ENCODE measurements around the gene LEFTY1. TPM values are rescaled to one million over a fixed set of nuclear protein-coding genes. Genes with fewer than 3 reads are reported as not detected.

The LEFTY1 gene
- total RNA-seq, 2 experiments from 2014 or later: 0.09 to 1.0 TPM

DNA sequence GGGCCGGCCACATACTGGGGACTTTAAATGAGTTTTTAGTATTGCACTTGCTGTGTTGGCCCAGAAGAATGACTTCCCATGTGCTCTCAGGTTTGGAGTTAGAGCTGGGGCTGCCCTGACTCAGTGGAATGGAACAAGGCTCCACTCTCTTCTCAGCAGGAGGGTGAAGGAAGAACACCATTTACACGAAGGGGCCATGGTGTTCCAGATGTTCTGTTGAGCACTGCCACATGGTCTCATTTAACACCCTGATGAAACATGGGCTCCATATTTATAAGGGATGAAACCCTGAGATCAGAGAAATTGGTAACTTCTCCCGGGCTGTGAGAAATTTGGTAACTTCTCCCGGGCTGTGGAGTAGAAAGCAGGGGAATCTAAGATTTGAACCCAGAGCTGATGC is 29.3 kb upstream of the LEFTY1 start:
- Histone ChIP-seq H3K79me2 (ENCODE audit: insufficient read depth, low read depth, low read length) (peaks cover 25% of the 10 kb centered on the region), H3K27ac (ENCODE audit: low read depth, low read length, poor library complexity, severe bottlenecking) (no peak overlapping the region), H4K20me1 (ENCODE audit: insufficient read depth, low read length) (0 out of 2 replicates have a peak, but pooled peaks cover 5% of the 10 kb centered on the region), H3K36me3 (ENCODE audit: insufficient read depth, low read length) (peaks cover 65% of the 10 kb centered on the region), H3K4me2 (ENCODE audit: low read length) (no peak overlapping the region), H3K9me3 (ENCODE audit: low read length) (no peaks in the 10 kb centered on the region), H2AFZ (ENCODE audit: low read length) (no peak overlapping the region), H3K4me1 (ENCODE audit: insufficient read depth, low read length, poor library complexity, severe bottlenecking) (peaks cover 34% of the 10 kb centered on the region), H3K9me2 (ENCODE audit: insufficient read depth, low read length) (no peaks in the 10 kb centered on the region), H3K4me3 (ENCODE audit: low read depth, low read length, poor library complexity, severe bottlenecking) (no peak overlapping the region)
- ChIA-PET CTCF (ENCODE audit: unreplicated experiment) (no interaction called here), POLR2A (interaction anchor here (0.6 to 0.9 kb wide), 2 partner anchors 35 to 57 kb away, joined by 4 read pairs; no protein-coding TSS in a partner anchor)
- no TSS peak for BruUV-seq (replicated peaks)
- DNase-seq (ENCODE audit: low spot score): no peak
- intact Hi-C loops (cut with micrococcal nuclease; ENCODE audit: unreplicated experiment): no loop called here
- TF ChIP-seq EZH2phosphoT487 (IDR thresholded peaks at IDR 0.05; ENCODE audit: borderline replicate concordance, low read depth, low read length): no peak
- TF ChIP-seq, protein P1, sequence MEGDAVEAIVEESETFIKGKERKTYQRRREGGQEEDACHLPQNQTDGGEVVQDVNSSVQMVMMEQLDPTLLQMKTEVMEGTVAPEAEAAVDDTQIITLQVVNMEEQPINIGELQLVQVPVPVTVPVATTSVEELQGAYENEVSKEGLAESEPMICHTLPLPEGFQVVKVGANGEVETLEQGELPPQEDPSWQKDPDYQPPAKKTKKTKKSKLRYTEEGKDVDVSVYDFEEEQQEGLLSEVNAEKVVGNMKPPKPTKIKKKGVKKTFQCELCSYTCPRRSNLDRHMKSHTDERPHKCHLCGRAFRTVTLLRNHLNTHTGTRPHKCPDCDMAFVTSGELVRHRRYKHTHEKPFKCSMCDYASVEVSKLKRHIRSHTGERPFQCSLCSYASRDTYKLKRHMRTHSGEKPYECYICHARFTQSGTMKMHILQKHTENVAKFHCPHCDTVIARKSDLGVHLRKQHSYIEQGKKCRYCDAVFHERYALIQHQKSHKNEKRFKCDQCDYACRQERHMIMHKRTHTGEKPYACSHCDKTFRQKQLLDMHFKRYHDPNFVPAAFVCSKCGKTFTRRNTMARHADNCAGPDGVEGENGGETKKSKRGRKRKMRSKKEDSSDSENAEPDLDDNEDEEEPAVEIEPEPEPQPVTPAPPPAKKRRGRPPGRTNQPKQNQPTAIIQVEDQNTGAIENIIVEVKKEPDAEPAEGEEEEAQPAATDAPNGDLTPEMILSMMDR (conservative IDR thresholded peaks at IDR 0.05; ENCODE audit: low read length): no peak

- H3K4me3 ChIP-seq (ENCODE audit: low read depth, low read length, poor library complexity, severe bottlenecking): no peak overlapping the region
- 0 out of 2 replicates have a peak, but pooled peaks cover 5% of the 10 kb centered on the region for H4K20me1 ChIP-seq (ENCODE audit: insufficient read depth, low read length)
- ChIA-PET CTCF (ENCODE audit: unreplicated experiment) (no interaction called here), POLR2A (interaction anchor here (0.7 kb wide), 1 partner anchor 64 kb away, joined by 3 read pairs; no protein-coding TSS in a partner anchor)
- no peaks in the 10 kb centered on the region for H3K9me2 ChIP-seq (ENCODE audit: insufficient read depth, low read length)
- H3K4me2 ChIP-seq (ENCODE audit: low read length): no peak overlapping the region
- peaks cover 18% of the 10 kb centered on the region for H3K79me2 ChIP-seq (ENCODE audit: insufficient read depth, low read depth, low read length)
- H2AFZ ChIP-seq (ENCODE audit: low read length): no peak overlapping the region
- no peak overlapping the region for H3K27ac ChIP-seq (ENCODE audit: low read depth, low read length, poor library complexity, severe bottlenecking)
- peaks cover 60% of the 10 kb centered on the region for H3K36me3 ChIP-seq (ENCODE audit: insufficient read depth, low read length)
- no peaks in the 10 kb centered on the region for H3K9me3 ChIP-seq (ENCODE audit: low read length)
- peaks cover 27% of the 10 kb centered on the region for H3K4me1 ChIP-seq (ENCODE audit: insufficient read depth, low read length, poor library complexity, severe bottlenecking)
- no peak for DNase-seq (ENCODE audit: low spot score)
- intact Hi-C loops (cut with micrococcal nuclease; ENCODE audit: unreplicated experiment): no loop called here
- TF ChIP-seq, protein P1 (conservative IDR thresholded peaks at IDR 0.05; ENCODE audit: low read length): no peak
- no peak for TF ChIP-seq EZH2phosphoT487 (IDR thresholded peaks at IDR 0.05; ENCODE audit: borderline replicate concordance, low read depth, low read length)
- no TSS peak for BruUV-seq (replicated peaks)
Observed at GRCh38 chr1:225917536-225917935, 28.6 kb upstream of the LEFTY1 start.

- Histone ChIP-seq H3K4me1 (ENCODE audit: insufficient read depth, low read length, poor library complexity, severe bottlenecking) (peaks cover 23% of the 10 kb centered on the region), H3K4me2 (ENCODE audit: low read length) (no peak overlapping the region), H3K4me3 (ENCODE audit: low read depth, low read length, poor library complexity, severe bottlenecking) (no peak overlapping the region), H4K20me1 (ENCODE audit: insufficient read depth, low read length) (0 out of 2 replicates have a peak, but pooled peaks cover 1% of the 10 kb centered on the region), H3K9me3 (ENCODE audit: low read length) (no peaks in the 10 kb centered on the region), H2AFZ (ENCODE audit: low read length) (no peak overlapping the region), H3K9me2 (ENCODE audit: insufficient read depth, low read length) (no peaks in the 10 kb centered on the region), H3K36me3 (ENCODE audit: insufficient read depth, low read length) (peaks cover 55% of the 10 kb centered on the region), H3K79me2 (ENCODE audit: insufficient read depth, low read depth, low read length) (peaks cover 14% of the 10 kb centered on the region; the same call in 1 of the 2 replicates), H3K27ac (ENCODE audit: low read depth, low read length, poor library complexity, severe bottlenecking) (no peak overlapping the region)
- TF ChIP-seq, protein P1 (conservative IDR thresholded peaks at IDR 0.05; ENCODE audit: low read length): no peak
- no peak for TF ChIP-seq EZH2phosphoT487 (IDR thresholded peaks at IDR 0.05; ENCODE audit: borderline replicate concordance, low read depth, low read length)
- ChIA-PET CTCF (ENCODE audit: unreplicated experiment) (no interaction called here), POLR2A (interaction anchor here (0.7 to 0.9 kb wide), 3 partner anchors 15 to 140 kb away, joined by 3 read pairs; no protein-coding TSS in a partner anchor)
- no TSS peak for BruUV-seq (replicated peaks)
- intact Hi-C loops (cut with micrococcal nuclease; ENCODE audit: unreplicated experiment): no loop called here
- no peak for DNase-seq (ENCODE audit: low spot score)
Observed at GRCh38 chr1:225917101-225917500, 28.2 kb upstream of the LEFTY1 start.

Data from OCI-LY7 (cell line).